HG02571 (cell line): Measurements from ENCODE around the gene GSN.

ENCODE experiments used
- ATAC-seq: cut with Tn5 transposase; IDR thresholded peaks from one replicate; pipeline ENCODE4 v1.9.1; 2021; ENCODE audit warnings: mild to moderate bottlenecking, moderate library complexity; ENCODE audit not compliant: unreplicated experiment

Gene GSN

GRCh38 chr9:121272401-121272948, 4.5 kb downstream of the GSN start:
- no peak for ATAC-seq

- ATAC-seq, result no peak
These were observed 5.3 kb downstream of the GSN start for GRCh38 chr9:121273064-121273775.

- ATAC-seq, result no peak
These were observed 6.9 kb downstream of the GSN start for GRCh38 chr9:121274851-121275250.

- no peak for ATAC-seq
These were observed 8.1 kb downstream of the GSN start for GRCh38 chr9:121275781-121276658.

GRCh38 chr9:121277026-121277425, 9.1 kb downstream of the GSN start:
- ATAC-seq, result no peak

GRCh38 chr9:121277518-121278295, 9.7 kb downstream of the GSN start:
- no peak for ATAC-seq

GRCh38 chr9:121278477-121279261, 10.7 kb downstream of the GSN start:
- no peak for ATAC-seq

- ATAC-seq, result no peak
These were observed 11.9 kb downstream of the GSN start for GRCh38 chr9:121279776-121280388.

GRCh38 chr9:121280715-121281613, 13.0 kb downstream of the GSN start:
- ATAC-seq, result no peak

- no peak for ATAC-seq
These were observed 13.8 kb downstream of the GSN start for GRCh38 chr9:121281614-121282276.

- no peak for ATAC-seq
These were observed 14.5 kb downstream of the GSN start for GRCh38 chr9:121282277-121283079.

GRCh38 chr9:121283080-121283398, 15.1 kb downstream of the GSN start:
- ATAC-seq, result no peak

- no peak for ATAC-seq
These were observed 16.1 kb downstream of the GSN start for GRCh38 chr9:121283856-121284732.

- no peak for ATAC-seq
These were observed 16.9 kb downstream of the GSN start for GRCh38 chr9:121284733-121285451.

GRCh38 chr9:121285835-121286687, 18.1 kb downstream of the GSN start:
- ATAC-seq, result no peak
